Central memory CD8-positive, alpha-beta T cell (primary cell): Measurements from ENCODE around the gene ATP8A1.

Experiments
- ATAC-seq: fragments of 150-1000 bp; cut with Tn5 transposase; replicated peaks from 2 replicates; pipeline ENCODE4 v1.10.0; 2022; ENCODE audit warnings: mild to moderate bottlenecking, moderate FRiP score, moderate number of reproducible peaks; ENCODE audit not compliant: poor library complexity, severe bottlenecking; ENCODE audit errors: extremely low read depth
- DNase-seq, 2 donors: peaks; one replicate each; pipeline ENCODE4 v3.0.0; 2021; ENCODE audit warnings: low spot score in 2 of 2
- H3K27ac Mint-ChIP-seq: one replicate; pipeline ENCODE4 v1.8.0; 2022; ENCODE audit warnings: low read depth, mild to moderate bottlenecking, moderate library complexity, mixed read lengths
- H3K27me3 Mint-ChIP-seq: one replicate; pipeline ENCODE4 v1.8.0; 2022; ENCODE audit warnings: mixed read lengths
- H3K36me3 Mint-ChIP-seq: one replicate; pipeline ENCODE4 v1.8.0; 2022; ENCODE audit warnings: mild to moderate bottlenecking, moderate library complexity, mixed read lengths; ENCODE audit not compliant: insufficient read depth
- H3K4me1 Mint-ChIP-seq: one replicate; pipeline ENCODE4 v1.8.0; 2022; ENCODE audit warnings: mixed read lengths
- H3K4me3 Mint-ChIP-seq: one replicate; pipeline ENCODE4 v1.8.0; 2022; ENCODE audit warnings: mild to moderate bottlenecking, moderate library complexity, mixed read lengths
- H3K9me3 Mint-ChIP-seq: one replicate; pipeline ENCODE4 v1.8.0; 2022; ENCODE audit warnings: mixed read lengths

The ATP8A1 gene

DNA sequence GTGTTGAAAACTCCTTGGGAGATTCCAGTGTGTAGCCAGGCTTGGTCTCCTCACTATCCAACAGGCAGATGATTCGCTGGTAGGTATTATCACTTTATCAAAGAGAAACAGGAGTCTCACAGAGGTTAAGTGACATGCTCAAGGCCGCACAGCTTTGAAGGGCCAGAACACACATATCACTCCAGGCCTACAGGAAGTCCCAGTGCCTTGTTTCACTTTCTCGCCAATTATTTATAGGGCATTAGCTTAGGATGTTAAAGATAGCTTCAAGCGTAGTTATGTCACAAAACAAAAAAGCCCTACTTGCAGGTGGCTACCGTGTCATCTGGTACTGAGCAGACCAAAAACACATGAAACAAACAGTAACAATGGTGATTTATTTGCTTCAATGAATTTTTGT is 13.2 kb downstream of the ATP8A1 start:
- H3K36me3 Mint-ChIP-seq = peaks cover 16% of the 10 kb centered on the region
- peak overlapping the region; percentile 81 for H3K27ac Mint-ChIP-seq
- DNase-seq = no peak
- H3K27me3 Mint-ChIP-seq = no peaks in the 10 kb centered on the region
- peaks cover 76% of the 10 kb centered on the region for H3K4me1 Mint-ChIP-seq
- no peaks in the 10 kb centered on the region for H3K9me3 Mint-ChIP-seq
- ATAC-seq = peak; percentile 48
- H3K4me3 Mint-ChIP-seq = peak overlapping the region; percentile 50

DNA sequence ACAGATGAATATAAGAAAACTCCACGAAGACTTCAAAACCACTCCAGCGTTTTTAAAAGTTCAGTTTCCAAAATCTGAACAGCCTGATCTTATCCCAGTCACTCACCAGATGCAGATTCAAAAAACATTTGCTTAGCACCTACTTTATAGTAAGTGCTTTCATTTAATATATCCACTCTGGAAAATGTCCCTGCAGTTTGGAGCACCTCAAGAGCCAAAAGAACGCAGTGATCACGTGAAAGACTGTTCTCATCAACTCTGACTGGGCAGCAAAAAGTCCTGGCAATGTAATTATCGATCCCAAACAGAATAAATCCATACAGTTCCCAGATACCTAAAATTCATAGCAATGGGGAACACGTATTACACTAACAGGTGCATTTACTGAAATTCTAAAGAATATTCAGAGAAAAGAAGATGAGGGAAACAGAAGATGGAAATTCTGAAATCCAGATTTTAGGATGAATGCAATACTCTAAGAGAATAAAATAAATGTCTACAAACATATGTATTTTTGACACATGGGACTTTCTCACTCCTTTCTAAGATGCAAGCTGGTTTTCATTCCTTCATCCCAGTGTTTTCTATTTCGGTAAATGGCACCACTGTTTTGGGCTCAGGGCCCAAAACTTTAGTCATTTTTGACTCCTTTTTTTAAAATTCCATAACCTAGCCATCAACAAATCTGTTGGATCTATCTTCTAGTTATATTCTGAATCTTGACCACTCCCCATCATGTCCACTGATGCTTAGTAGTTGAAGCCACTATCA is 13.9 kb downstream of the ATP8A1 start:
- H3K9me3 Mint-ChIP-seq = no peaks in the 10 kb centered on the region
- peak overlapping the region; percentile 53 for H3K4me3 Mint-ChIP-seq
- H3K36me3 Mint-ChIP-seq = peaks cover 16% of the 10 kb centered on the region
- no peak for ATAC-seq
- H3K27ac Mint-ChIP-seq = peak overlapping the region; percentile 81
- peaks cover 79% of the 10 kb centered on the region for H3K4me1 Mint-ChIP-seq
- H3K27me3 Mint-ChIP-seq = no peaks in the 10 kb centered on the region
- no peak for DNase-seq

DNA sequence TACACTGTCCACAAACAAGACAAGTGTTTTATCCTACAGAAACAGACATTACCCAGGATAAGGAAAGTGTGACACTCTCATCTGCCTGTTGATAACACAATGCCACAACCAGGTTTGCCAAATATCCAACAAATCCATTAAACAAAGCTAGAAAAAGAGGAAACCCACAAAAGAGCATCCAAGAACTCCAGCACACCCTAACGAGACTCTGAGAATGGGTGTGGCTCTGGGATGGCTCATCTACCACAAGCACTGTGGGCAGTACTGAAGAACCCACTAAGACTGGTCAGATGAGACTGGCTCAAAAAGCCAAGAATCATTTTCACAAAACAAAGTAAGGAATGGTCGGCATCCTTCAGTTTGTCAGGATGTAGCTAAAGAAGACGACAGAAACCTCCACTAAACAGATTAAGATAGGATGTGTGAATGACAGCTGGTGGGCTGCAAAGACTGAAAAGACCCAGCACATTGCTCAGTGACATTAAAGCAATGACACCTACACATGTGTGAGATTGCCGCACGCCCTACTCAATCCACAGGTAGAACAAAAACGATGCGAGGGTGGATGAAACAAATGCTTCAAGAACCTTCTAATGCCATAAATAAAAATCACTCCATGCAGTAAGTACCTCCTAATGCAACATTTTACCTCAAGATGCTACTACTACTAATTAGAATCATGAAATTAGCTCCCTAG is 14.7 kb downstream of the ATP8A1 start:
- Mint-ChIP-seq H3K27me3 (no peaks in the 10 kb centered on the region), H3K4me1 (peaks cover 84% of the 10 kb centered on the region), H3K4me3 (peak overlapping the region; percentile 53), H3K36me3 (peaks cover 16% of the 10 kb centered on the region), H3K27ac (peak overlapping the region; percentile 46), H3K9me3 (no peaks in the 10 kb centered on the region)
- no peak for DNase-seq
- ATAC-seq = no peak

DNA sequence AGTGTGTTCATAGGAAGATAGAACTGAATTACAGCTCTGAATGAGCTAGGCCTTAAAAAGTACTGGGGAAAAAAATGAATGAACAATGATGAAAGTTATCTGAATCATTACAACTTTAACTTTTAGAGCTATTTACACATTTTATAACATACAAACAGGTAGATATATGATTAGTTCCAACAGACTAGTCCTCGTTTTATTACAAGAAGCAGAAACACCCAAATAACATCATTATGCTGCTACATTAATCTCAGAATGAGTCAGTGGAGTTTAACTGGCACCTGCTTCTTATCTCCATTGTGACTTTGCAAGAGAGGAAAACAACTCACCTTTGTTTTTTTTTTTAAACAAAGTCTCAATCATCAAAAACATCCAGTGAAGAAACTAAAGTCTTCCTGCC is 15.2 kb downstream of the ATP8A1 start:
- Mint-ChIP-seq H3K27ac (peak overlapping the region; percentile 46), H3K27me3 (no peaks in the 10 kb centered on the region), H3K9me3 (no peaks in the 10 kb centered on the region), H3K4me1 (peaks cover 90% of the 10 kb centered on the region), H3K4me3 (peak overlapping the region; percentile 53), H3K36me3 (peaks cover 16% of the 10 kb centered on the region)
- no peak for ATAC-seq
- no peak for DNase-seq

DNA sequence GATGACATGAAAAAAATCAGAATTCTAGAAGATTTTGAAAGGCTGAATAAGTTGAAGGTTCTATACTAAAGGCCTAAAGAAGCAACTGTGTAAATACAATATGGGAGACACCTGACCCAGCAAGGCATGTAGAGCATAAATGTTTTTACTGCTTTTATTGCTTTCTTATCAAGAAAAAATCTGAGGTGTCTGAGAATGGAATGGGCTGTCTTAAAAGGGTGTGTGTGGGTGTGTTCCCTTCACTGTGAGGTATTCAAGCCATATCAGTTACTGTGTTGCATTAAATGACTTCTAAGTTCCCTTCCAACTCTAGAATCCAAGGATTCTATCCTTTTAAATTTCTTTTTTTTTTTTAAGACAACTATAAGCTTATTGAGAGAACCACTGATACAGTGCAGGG is 15.7 kb downstream of the ATP8A1 start:
- Mint-ChIP-seq H3K27me3 (no peaks in the 10 kb centered on the region), H3K36me3 (peaks cover 14% of the 10 kb centered on the region), H3K9me3 (no peaks in the 10 kb centered on the region), H3K27ac (peak overlapping the region; percentile 46), H3K4me3 (no peak overlapping the region), H3K4me1 (peaks cover 91% of the 10 kb centered on the region)
- ATAC-seq (no peak), DNase-seq (no peak)

DNA sequence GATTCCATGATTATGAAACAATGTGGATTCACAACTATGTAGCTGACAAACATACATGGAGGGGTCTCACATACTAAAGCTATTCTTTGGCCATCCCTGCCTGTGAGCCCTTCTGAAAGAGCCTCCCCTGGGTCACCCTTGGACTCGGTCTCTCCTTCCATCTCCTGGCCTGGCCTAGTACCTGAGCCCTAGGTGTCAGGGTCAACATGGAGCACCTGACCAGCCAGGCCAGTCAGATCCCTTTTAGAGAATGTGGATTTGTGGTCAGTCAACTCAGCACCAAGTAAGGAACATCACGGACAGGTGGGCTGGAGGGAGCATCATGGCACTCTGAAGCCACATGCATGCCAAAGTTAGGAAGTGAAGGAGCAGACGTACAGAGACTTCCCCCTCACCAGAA is 16.3 kb downstream of the ATP8A1 start:
- H3K27ac Mint-ChIP-seq = peak overlapping the region; percentile 14
- peaks cover 10% of the 10 kb centered on the region for H3K36me3 Mint-ChIP-seq
- ATAC-seq (no peak), DNase-seq (no peak)
- no peaks in the 10 kb centered on the region for H3K27me3 Mint-ChIP-seq
- no peaks in the 10 kb centered on the region for H3K9me3 Mint-ChIP-seq
- peaks cover 91% of the 10 kb centered on the region for H3K4me1 Mint-ChIP-seq
- no peak overlapping the region for H3K4me3 Mint-ChIP-seq

DNA sequence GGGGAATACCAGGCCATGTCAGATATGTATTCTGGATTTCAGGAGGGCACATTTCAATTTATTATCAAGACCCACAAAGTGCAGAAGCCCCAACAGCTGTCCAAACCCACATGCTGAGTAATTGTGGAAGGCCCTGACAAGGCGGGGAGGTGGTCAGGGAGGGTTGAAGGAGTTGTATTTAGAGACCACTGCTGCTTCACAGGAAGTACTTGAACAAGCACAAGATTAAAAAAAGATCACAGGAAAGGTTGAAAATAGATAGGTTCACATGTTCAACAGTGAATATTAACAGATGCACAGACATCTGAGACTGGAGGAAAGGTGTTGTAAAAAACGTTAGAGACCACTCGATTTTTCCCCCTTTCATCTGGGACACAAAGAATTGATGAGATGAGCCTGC is 17.9 kb downstream of the ATP8A1 start:
- H3K4me1 Mint-ChIP-seq = peaks cover 80% of the 10 kb centered on the region
- DNase-seq = no peak
- peak overlapping the region; percentile 62 for H3K4me3 Mint-ChIP-seq
- no peaks in the 10 kb centered on the region for H3K27me3 Mint-ChIP-seq
- H3K27ac Mint-ChIP-seq = peak overlapping the region; percentile 86
- H3K36me3 Mint-ChIP-seq = peaks cover 9% of the 10 kb centered on the region
- no peak for ATAC-seq
- no peaks in the 10 kb centered on the region for H3K9me3 Mint-ChIP-seq

DNA sequence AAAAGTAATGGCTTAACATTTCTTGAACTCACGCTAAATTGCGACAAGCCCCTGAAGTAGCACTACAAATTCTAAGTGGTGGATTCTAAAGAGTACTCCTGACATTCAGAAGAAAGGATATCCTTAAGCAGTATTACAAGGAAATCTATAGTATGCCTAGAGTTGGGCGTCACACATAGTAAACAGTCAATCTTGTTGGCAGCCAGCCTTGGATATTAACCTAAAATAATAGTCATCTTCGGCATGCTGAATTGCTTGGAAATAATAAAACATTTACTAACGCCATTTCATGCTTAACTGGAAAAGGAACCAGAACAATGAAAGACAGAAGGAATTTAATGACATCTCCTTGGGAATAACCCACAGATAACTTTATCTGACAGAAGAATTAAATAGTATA is 18.6 kb downstream of the ATP8A1 start:
- Mint-ChIP-seq H3K9me3 (no peaks in the 10 kb centered on the region), H3K36me3 (peaks cover 7% of the 10 kb centered on the region), H3K4me3 (peak overlapping the region; percentile 62), H3K4me1 (peaks cover 80% of the 10 kb centered on the region), H3K27ac (peak overlapping the region; percentile 86), H3K27me3 (no peaks in the 10 kb centered on the region)
- ATAC-seq (no peak), DNase-seq (no peak)

DNA sequence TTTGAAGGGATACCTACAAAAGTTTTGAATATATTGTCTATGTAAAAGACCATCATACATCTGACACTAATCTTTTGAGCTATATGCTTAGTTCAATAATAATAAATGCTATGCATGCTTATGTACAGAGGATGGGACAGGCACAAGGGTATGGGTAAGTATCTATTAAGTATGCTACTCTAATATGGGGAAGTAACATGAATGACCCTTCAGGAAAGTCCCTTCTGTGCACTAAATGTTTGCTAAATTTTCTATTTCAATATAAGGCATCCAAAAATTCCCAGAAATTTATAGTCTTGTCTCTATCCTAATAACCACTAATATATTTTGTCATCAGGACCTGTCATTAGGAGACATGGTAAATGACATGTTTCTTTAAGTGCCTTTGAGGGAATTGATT is 19.0 kb downstream of the ATP8A1 start:
- Mint-ChIP-seq H3K4me3 (no peak overlapping the region), H3K36me3 (peaks cover 7% of the 10 kb centered on the region), H3K27ac (peak overlapping the region; percentile 86), H3K4me1 (peaks cover 82% of the 10 kb centered on the region), H3K9me3 (no peaks in the 10 kb centered on the region), H3K27me3 (no peaks in the 10 kb centered on the region)
- DNase-seq = no peak
- no peak for ATAC-seq

DNA sequence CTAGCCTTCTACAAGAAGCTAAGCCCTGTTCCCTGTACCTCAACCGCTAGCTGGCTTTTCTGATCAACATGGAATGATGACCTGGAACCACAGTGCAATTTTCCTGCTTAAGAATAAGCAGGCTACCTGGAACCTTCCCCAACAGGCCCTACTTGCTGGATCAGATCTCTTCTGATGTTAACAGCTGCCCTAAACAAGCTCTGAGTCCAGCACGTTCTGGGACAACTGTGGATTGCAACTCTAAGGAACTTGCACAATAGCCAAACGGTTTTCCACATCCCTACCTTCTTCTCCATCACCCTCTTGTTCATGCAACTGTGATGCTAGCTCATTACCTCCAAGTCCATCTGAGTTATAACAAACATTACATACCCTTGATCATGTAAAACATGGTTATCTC is 19.8 kb downstream of the ATP8A1 start:
- no peak for DNase-seq
- Mint-ChIP-seq H3K27me3 (no peaks in the 10 kb centered on the region), H3K36me3 (peaks cover 7% of the 10 kb centered on the region), H3K27ac (no peak overlapping the region), H3K9me3 (no peaks in the 10 kb centered on the region), H3K4me1 (peaks cover 79% of the 10 kb centered on the region), H3K4me3 (peak overlapping the region; percentile 11)
- ATAC-seq = no peak

DNA sequence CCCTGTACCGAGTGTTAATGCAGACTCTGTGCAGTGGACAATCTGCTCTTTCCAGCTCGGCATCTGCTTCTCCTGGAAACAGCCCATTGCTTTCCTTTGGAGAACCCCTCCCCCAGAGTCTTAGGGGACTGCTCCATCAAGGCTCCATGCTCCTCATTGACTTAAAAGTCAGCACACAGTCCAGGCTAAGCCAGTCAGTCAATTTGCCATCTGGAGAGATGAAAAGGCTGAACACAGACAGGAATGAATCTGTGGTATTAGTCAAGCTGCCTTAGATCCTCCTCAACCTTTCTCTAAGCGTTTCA is 20.3 kb downstream of the ATP8A1 start:
- DNase-seq (no peak), ATAC-seq (no peak)
- no peaks in the 10 kb centered on the region for H3K9me3 Mint-ChIP-seq
- peaks cover 7% of the 10 kb centered on the region for H3K36me3 Mint-ChIP-seq
- no peaks in the 10 kb centered on the region for H3K27me3 Mint-ChIP-seq
- peaks cover 78% of the 10 kb centered on the region for H3K4me1 Mint-ChIP-seq
- peak overlapping the region; percentile 45 for H3K27ac Mint-ChIP-seq
- peak overlapping the region; percentile 11 for H3K4me3 Mint-ChIP-seq

DNA sequence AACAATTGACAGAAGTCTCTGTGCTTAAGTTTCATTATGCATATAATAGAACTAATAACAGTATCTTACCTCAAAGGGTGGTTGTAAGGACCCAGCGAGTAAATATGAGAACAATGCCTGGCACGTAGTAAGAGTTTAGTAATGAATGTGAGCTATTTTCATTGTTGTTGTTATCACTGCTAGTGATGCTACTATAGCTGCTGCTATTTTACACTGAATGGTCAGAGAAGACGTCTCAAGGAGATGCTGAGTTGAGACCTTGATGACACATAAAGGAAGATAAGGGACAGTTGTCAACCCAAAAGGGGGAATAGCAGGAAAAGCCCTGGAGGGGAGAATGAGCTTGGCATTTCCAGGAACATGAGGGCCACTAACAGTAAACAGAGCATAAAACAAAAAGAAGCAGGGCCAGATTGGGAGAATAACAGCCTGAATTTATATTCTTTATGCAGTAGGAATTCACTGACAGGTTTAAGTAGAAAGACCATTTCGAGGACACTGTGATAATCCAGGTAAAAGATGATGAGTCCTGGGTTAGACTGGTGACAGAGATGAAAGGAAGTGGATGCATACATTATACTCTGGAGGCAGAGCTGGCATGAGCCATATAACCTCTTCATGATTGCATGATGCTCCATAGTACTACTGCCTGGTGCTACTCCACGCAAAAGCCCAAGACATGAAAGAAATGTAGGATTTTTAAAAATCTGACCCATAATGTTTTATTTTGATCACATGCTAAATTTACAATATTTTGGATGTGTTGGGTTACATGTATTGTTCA is 23.1 kb downstream of the ATP8A1 start:
- Mint-ChIP-seq H3K36me3 (peaks cover 2% of the 10 kb centered on the region), H3K4me1 (peaks cover 74% of the 10 kb centered on the region), H3K9me3 (no peaks in the 10 kb centered on the region), H3K4me3 (no peak overlapping the region), H3K27me3 (no peaks in the 10 kb centered on the region), H3K27ac (peak overlapping the region; percentile 2)
- DNase-seq = no peak
- no peak for ATAC-seq
